Inflammatory macrophage (primary cell): Measurements from ENCODE around the gene DAZ3.
"Not testable (repeated sequence)": the region's sequence is repeated elsewhere in the genome, so short reads cannot be mapped to it uniquely, and the experiment has no call there.

Experiments used
- DNase-seq, 2 donors: peaks; one replicate each; pipeline ENCODE4 v3.0.0-alpha.2; 2020 to 2022
- total RNA-seq, 18 experiments: gene quantifications; one replicate each; lab custom pipeline; 2026; ENCODE audit warnings: mixed read lengths in 6 of 18, inconsistent platforms in 2 of 18; lab: John Stamatoyannopoulos, UW

DAZ3 gene, protein sequence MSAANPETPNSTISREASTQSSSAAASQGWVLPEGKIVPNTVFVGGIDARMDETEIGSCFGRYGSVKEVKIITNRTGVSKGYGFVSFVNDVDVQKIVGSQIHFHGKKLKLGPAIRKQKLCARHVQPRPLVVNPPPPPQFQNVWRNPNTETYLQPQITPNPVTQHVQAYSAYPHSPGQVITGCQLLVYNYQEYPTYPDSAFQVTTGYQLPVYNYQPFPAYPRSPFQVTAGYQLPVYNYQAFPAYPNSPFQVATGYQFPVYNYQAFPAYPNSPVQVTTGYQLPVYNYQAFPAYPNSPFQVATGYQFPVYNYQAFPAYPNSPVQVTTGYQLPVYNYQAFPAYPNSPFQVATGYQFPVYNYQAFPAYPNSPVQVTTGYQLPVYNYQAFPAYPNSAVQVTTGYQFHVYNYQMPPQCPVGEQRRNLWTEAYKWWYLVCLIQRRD
- total RNA-seq, result 0 reads per million in 18 experiments

DNA sequence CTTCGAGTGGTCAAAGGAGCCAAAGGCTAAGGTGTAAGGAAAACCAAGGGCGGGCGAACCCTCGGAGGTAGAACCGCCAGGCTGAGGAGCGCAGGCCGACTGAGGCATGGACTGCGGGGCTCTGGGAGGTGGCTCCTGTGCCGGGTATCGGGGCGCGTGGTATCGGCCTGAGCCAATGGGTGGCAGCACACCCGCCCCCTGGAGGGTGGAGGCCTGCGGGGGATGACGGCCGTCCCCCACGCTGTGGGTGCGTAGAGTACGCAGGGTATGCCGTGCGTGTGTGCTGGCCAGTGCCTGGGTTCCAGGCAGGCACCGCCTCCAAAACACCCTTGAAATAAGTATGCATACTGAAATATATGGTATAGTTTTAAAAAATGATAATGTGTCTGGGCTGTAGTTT lies at the start of gene DAZ3:
DAZ3 (minus strand) TSS at position 101 of the 400 bp plus-strand sequence. CDS start 208 bp downstream, outside the sequence.
- DNase-seq, result not testable (repeated sequence)

DNA sequence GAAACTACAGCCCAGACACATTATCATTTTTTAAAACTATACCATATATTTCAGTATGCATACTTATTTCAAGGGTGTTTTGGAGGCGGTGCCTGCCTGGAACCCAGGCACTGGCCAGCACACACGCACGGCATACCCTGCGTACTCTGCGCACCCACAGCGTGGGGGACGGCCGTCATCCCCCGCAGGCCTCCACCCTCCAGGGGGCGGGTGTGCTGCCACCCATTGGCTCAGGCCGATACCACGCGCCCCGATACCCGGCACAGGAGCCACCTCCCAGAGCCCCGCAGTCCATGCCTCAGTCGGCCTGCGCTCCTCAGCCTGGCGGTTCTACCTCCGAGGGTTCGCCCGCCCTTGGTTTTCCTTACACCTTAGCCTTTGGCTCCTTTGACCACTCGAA lies 20.4 kb upstream of the DAZ3 start, which contains the start of gene DAZ4:
DAZ4 (plus strand) TSS at position 301 of the 400 bp plus-strand sequence. CDS start 208 bp downstream, outside the sequence.
- DNase-seq, result not testable (repeated sequence)

DNA sequence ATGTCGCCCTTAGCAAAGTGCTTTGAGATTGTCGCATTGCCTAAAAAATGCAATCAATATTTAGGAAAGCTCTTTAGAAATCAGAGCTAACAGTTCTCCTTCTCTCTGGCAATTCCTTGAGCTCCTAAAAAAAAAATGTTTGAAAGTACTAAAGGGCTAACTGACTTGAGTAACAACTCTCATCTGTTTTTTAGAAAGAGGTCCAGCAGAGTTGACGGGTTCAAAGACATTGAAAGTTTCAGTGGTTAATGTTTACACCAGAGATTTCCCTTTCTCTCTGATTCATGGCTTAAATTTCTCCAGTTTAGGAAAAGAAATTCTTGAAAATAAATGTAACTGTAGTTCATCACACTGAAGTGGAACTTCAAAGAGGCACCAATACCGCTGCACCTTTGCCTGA lies 11.9 kb upstream of the DAZ3 start:
- DNase-seq, result not testable (repeated sequence)

DNA sequence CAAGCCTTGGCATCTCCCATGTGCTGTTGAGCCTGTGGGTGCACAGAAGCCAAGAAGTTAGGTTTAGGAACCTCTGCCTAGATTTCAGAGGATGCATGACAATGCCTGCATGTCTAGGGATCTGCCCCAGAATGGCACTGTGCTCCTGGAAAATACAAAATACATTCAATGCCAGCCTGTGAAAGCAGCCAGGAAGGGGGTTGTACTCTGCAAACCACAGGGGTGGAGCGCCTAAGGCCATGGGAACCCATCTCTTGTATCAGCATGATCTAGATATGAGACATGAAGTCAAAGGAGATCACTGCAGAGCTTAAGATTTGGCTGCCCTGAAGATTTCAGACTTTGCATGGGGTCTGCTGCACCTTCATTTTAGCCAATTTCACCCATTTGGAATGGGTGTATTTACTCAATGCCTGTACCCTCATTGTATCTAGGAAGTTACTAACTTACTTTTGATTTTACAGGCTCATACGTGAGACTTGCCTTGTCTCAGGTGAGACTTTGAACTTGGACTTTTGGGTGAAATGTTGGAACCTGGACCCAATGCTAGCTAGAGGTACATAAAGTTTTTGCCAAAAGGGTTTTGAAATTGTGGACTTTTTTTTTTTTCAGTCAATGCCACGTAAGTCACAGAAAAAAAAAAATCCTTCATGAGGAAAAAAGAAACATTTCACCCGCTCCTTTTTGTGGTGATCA lies 11.1 kb upstream of the DAZ3 start:
- not testable (repeated sequence) for DNase-seq

DNA sequence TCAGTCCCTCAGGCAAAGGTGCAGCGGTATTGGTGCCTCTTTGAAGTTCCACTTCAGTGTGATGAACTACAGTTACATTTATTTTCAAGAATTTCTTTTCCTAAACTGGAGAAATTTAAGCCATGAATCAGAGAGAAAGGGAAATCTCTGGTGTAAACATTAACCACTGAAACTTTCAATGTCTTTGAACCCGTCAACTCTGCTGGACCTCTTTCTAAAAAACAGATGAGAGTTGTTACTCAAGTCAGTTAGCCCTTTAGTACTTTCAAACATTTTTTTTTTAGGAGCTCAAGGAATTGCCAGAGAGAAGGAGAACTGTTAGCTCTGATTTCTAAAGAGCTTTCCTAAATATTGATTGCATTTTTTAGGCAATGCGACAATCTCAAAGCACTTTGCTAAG lies 8.6 kb upstream of the DAZ3 start:
- not testable (repeated sequence) for DNase-seq
